Frontal cortex (tissue), 4 donors: ENCODE measurements around the gene LRSAM1. TPM values are rescaled to one million over a fixed set of nuclear protein-coding genes. Genes with fewer than 3 reads are reported as not detected.

Source experiments
- DNase-seq, 2 donors: peaks; one replicate each; pipeline ENCODE4 v3.0.0; 2012; ENCODE audit warnings: low spot score in 2 of 2
- FAIRE-seq: peaks from 2 replicates; lab custom pipeline; 2012; peaks lifted over from hg19 to GRCh38; lab: Jason Lieb, UNC
- total RNA-seq: library from RNA; depleted of rRNA; stranded (reverse); fragments of >200 nt; gene quantifications from one replicate; pipeline ENCODE4 v1.2.3, GENCODE V29; 2014
- donor health status: control.
- donor health status: control.
- donor health status: control.

LRSAM1 gene
- 23.6 TPM for total RNA-seq

GRCh38 chr9:127450830-127451607, at the start of gene LRSAM1, which contains the start of gene RPL12:
TSS of gene LRSAM1 (plus strand) at chr9:127451510. CDS start at chr9:127454528, 3,018 bp downstream.
TSS of gene RPL12 (minus strand) at chr9:127451406. CDS start at chr9:127451317, 89 bp downstream.
- DNase-seq (peak; percentile 92 to 97), FAIRE-seq (no peak)

DNA sequence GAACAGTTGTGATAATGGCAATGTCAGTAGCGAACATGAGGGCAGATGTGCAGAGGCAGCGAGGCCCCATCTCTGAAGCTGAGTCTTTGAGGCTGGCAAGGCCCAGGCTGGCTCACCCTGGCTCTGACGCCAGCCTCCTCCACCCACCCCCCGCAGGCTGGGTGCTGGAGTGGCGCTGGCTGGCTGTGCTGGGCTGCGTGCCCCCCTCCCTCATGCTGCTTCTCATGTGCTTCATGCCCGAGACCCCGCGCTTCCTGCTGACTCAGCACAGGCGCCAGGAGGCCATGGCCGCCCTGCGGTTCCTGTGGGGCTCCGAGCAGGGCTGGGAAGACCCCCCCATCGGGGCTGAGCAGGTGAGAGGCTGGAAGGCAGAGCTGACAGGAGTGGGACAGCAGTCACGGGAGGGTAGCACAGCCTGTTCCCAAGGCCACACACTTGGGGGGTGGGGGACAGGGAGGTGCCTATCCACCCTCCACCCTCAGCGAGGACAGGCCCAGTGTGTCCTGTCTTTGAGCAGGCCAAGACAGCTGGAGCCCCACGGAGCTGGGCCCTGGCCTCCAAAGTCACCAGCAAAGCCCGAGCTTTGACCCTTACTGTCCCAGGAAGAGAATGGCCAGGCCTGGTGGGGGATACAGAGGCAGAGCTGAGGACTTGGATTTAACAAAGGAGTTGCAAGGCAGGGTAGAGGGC, 48.8 kb upstream of the LRSAM1 start:
- FAIRE-seq: no peak
- no peak for DNase-seq

DNA sequence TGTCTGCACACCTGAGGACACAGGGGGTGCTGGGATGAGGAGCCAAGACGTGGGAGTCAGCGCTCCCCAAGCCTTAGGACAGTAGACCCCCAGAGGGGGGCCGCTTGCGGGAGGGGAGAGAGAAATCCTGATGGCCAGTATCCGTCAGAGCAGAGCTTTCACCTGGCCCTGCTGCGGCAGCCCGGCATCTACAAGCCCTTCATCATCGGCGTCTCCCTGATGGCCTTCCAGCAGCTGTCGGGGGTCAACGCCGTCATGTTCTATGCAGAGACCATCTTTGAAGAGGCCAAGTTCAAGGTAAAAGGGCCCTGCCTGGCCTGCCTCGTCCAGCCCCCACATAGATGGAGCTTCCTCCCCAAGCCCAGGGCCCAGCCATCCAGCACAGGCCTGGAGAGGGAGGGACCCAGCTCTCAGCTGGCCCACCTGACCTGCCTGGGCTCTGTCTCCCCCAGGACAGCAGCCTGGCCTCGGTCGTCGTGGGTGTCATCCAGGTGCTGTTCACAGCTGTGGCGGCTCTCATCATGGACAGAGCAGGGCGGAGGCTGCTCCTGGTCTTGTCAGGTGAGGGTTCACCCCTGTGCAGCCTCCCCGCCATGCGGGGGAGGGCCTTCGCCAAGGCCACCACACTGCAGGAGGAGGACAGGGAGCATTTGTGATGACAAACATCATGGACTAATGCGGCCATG, 47.7 kb upstream of the LRSAM1 start:
- FAIRE-seq: no peak
- no peak for DNase-seq

DNA sequence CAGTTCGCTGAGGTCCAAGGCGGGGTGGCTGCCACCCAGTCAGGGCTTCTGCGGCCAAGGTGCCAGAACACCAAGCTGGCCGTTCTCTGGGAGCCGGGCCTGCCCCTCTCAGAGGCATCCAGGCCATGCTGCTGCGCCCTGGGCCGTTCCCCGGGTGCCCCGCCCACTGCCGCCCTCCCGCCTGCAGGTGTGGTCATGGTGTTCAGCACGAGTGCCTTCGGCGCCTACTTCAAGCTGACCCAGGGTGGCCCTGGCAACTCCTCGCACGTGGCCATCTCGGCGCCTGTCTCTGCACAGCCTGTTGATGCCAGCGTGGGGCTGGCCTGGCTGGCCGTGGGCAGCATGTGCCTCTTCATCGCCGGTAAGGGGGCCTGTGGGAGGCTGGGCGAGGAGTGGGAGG, 46.7 kb upstream of the LRSAM1 start:
- FAIRE-seq: no peak
- DNase-seq: no peak

GRCh38 chr9:127405344-127406125, 45.8 kb upstream of the LRSAM1 start:
- DNase-seq (no peak), FAIRE-seq (no peak)

GRCh38 chr9:127406799-127407491, 44.4 kb upstream of the LRSAM1 start:
- FAIRE-seq (no peak), DNase-seq (no peak)

GRCh38 chr9:127407492-127407843, 43.8 kb upstream of the LRSAM1 start:
- DNase-seq: no peak
- no peak for FAIRE-seq

DNA sequence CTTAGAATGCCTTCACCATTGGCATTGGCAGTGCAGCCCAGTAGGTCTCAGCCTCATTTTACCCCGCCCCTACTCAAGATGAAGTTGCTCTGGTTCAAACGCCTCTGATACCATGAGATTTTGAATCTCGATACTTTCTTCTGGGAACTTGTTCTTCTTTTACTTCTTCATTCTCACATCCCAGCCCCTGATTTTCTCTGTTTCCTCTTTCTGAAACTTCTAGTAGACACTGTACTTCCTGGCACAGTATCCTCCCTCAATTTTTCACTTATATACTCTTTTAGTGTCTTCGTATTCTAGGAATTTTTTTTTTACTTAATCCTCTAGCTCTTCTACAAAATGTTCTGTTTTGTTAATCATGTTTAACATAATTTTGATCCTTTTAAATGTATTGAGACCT, 40.2 kb upstream of the LRSAM1 start:
- FAIRE-seq (no peak), DNase-seq (no peak)

DNA sequence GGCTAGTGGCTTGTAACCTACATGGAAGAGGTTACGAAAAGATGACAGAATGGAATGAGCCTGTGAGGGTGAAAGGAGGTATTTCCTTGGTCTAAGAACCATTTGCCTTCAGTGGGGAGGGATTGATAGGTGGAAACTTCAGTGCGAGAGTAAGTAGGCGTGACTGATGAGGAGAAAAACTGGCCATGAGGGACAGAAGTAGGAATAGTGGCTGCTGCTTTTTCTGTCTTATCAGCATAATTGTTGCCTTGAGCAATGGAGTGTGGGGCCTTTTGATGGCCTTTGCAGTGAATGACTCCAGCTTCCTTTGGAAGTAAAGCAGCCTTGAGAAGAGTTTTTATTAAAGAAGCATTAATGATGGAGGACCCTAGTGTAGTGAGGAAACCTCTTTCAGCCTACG, 36.2 kb upstream of the LRSAM1 start:
- FAIRE-seq (no peak), DNase-seq (no peak)

DNA sequence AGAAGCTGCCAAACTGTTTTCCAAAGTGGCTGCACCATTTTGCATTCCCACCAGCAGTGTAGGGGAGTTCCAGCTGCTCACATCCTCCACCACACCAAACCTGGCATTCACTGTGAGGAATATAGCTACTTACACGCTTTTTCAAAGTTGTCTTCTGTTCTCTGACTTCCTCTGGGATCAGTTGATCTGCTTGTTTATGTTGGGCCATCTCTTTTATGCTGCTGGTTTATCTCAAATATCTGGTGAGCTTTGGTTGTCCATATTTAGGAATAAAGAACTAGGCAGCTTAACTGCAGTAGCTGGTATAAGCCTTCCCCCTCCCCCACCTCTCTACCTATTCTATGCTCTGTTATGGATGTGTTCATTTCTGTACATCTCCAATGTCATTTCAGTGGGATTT, 35.7 kb upstream of the LRSAM1 start:
- DNase-seq (no peak), FAIRE-seq (no peak)

- DNase-seq (no peak), FAIRE-seq (no peak)
These were observed 33.9 kb upstream of the LRSAM1 start for GRCh38 chr9:127417131-127418036.

- FAIRE-seq (no peak), DNase-seq (no peak)
These were observed 33.3 kb upstream of the LRSAM1 start for GRCh38 chr9:127418037-127418471.

DNA sequence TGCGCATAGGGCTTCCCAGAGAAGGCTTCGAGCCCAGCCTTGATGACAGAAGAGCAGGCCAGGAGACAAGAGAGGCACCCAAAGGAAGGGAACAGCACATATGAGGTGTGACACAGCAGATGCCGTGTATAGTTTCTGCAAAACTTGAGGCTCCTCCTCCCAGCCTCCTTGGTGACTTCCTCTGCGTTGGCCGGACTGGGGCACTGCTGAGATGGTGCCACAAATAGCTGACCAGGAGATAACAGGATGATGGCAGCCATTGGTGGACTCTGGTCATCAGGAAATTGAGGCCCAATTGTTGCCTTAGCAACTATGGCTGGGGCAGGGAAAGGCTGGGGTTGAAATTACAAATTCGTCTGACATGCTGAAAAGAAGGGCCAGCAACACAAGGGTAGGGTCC, 32.0 kb upstream of the LRSAM1 start:
- no peak for FAIRE-seq
- DNase-seq: no peak

- FAIRE-seq: no peak
These were observed 30.3 kb upstream of the LRSAM1 start for GRCh38 chr9:127421057-127421456.

DNA sequence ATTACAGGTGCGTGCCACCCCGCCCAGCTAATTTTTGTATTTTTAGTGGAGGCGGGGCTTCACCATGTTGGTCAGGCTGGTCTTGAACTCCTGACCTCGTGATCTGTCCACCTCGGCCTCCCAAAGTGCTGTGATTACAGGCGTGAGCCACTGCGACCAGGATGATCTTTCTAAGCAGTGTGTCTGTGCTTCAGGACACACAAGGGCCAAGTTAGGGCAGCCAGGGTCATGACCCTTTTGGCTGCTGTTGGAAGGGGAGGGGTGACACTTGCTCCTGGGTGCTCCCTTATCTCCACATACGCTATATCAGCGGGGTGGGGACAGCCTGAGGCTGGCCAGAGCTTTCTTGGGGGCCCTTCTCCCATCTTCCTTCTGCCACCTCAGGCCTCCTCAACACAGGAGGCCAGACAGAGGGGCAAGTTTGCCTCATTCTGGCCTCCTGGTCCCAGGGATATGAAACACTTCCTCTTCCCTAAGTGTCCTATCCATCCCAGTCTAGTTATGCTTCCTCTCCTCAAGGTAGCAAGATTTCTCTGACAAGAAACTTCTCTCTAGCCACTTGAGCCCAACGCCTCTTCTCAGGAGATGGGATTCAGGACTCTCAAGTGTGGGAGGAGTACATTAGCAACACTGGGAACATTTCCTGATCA, 29.1 kb upstream of the LRSAM1 start:
- FAIRE-seq (no peak), DNase-seq (no peak)

More at GRCh38 chr9:127421057-127421456, 30.3 kb upstream of the LRSAM1 start:
- no peak for DNase-seq

- FAIRE-seq (no peak), DNase-seq (no peak)
These were observed 28.5 kb upstream of the LRSAM1 start for GRCh38 chr9:127422787-127423186.

GRCh38 chr9:127423476-127423933, 27.8 kb upstream of the LRSAM1 start:
- DNase-seq: no peak
- no peak for FAIRE-seq
